Activated CD4-positive, alpha-beta memory T cell treated with anti-CD3 and anti-CD28 coated beads for 36 hours (primary cell): ENCODE measurements around the gene FRMD5. TPM values are rescaled to one million over a fixed set of nuclear protein-coding genes. Genes with fewer than 3 reads are reported as not detected.
A peak's percentile ranks its signal among the peaks of the same experiment; 100 is the strongest.

Experiments
- CTCF ChIA-PET: fragments of 350-600 bp; sonication (Branson Sonifier 250); formaldehyde crosslinking; loops from one replicate; lab custom pipeline; 2021; ENCODE audit warnings: antibody characterized with exemption, inconsistent platforms; lab: Charles Lee
- POLR2A ChIA-PET: fragments of 350-600 bp; sonication (Branson Sonifier 250); formaldehyde crosslinking; loops from one replicate; lab custom pipeline; 2021; ENCODE audit warnings: antibody characterized with exemption; lab: Charles Lee
- DNase-seq: peaks from one replicate; pipeline ENCODE4 v3.0.0-alpha.2; 2020
- H3K27ac Mint-ChIP-seq: one replicate; pipeline ENCODE4 v1.8.0; 2021; ENCODE audit warnings: mixed read lengths
- H3K27me3 Mint-ChIP-seq: one replicate; pipeline ENCODE4 v1.8.0; 2021; ENCODE audit warnings: mixed read lengths
- H3K36me3 Mint-ChIP-seq: one replicate; pipeline ENCODE4 v1.8.0; 2021; ENCODE audit warnings: mixed read lengths
- H3K4me1 Mint-ChIP-seq: one replicate; pipeline ENCODE4 v1.8.0; 2021; ENCODE audit warnings: low read depth, mixed read lengths
- H3K4me3 Mint-ChIP-seq: one replicate; pipeline ENCODE4 v1.8.0; 2021; ENCODE audit warnings: mild to moderate bottlenecking, mixed read lengths
- H3K9me3 Mint-ChIP-seq: one replicate; pipeline ENCODE4 v1.8.0; 2021; ENCODE audit warnings: mixed read lengths
- intact Hi-C: fragments of 100-400 bp; cut with micrococcal nuclease; formaldehyde crosslinking; loops from one replicate; pipeline ENCODE4 v1.15.1; 2023
- total RNA-seq, 2 experiments: library from RNA; stranded (reverse); gene quantifications; one replicate each; pipeline ENCODE4 v1.2.3, GENCODE V29; 2021

The FRMD5 gene
- total RNA-seq, 2 experiments from 2014 or later, result 0.24 to 0.31 TPM

GRCh38 chr15:43954181-43954621, 240.9 kb downstream of the FRMD5 start:
- ChIA-PET POLR2A (no interaction called here), CTCF (interaction anchor here (1.0 kb wide), 1 partner anchor 112 kb away, joined by 5 read pairs; no protein-coding TSS in a partner anchor)
- Mint-ChIP-seq H3K4me1 (peaks cover 9% of the 10 kb centered on the region), H3K27ac (no peak overlapping the region), H3K27me3 (peaks cover 10% of the 10 kb centered on the region), H3K4me3 (no peak overlapping the region), H3K9me3 (no peaks in the 10 kb centered on the region), H3K36me3 (no peaks in the 10 kb centered on the region)
- intact Hi-C loops, result loop anchor here (1.0 to 2.0 kb wide), 2 partner anchors 23 to 355 kb away; no protein-coding TSS in a partner anchor
- DNase-seq, result peak; percentile 38

GRCh38 chr15:43953402-43953801, 241.7 kb downstream of the FRMD5 start:
- Mint-ChIP-seq H3K27me3 (peaks cover 6% of the 10 kb centered on the region), H3K4me1 (peaks cover 17% of the 10 kb centered on the region), H3K27ac (no peak overlapping the region), H3K4me3 (no peak overlapping the region), H3K36me3 (no peaks in the 10 kb centered on the region), H3K9me3 (no peaks in the 10 kb centered on the region)
- intact Hi-C loops, result no loop called here
- ChIA-PET POLR2A (no interaction called here), CTCF (no interaction called here)
- DNase-seq, result no peak

- POLR2A ChIA-PET, result no interaction called here
- H3K9me3 Mint-ChIP-seq, result no peaks in the 10 kb centered on the region
- no peak overlapping the region for H3K27ac Mint-ChIP-seq
- no peak for DNase-seq
- no peaks in the 10 kb centered on the region for H3K36me3 Mint-ChIP-seq
- no peak overlapping the region for H3K4me3 Mint-ChIP-seq
- no peaks in the 10 kb centered on the region for H3K27me3 Mint-ChIP-seq
- intact Hi-C loops, result no loop called here
- peaks cover 21% of the 10 kb centered on the region for H3K4me1 Mint-ChIP-seq
- CTCF ChIA-PET, result no interaction called here
These were observed 244.5 kb downstream of the FRMD5 start for GRCh38 chr15:43950531-43950930.

- DNase-seq, result no peak
- ChIA-PET CTCF (interaction anchor here (1.2 kb wide), 1 partner anchor 74 kb away, joined by 4 read pairs; no protein-coding TSS in a partner anchor), POLR2A (no interaction called here)
- Mint-ChIP-seq H3K4me1 (peaks cover 14% of the 10 kb centered on the region), H3K9me3 (no peaks in the 10 kb centered on the region), H3K27me3 (no peaks in the 10 kb centered on the region), H3K27ac (peak overlapping the region; percentile 28), H3K36me3 (no peaks in the 10 kb centered on the region), H3K4me3 (no peak overlapping the region)
- intact Hi-C loops, result loop anchor here (10.0 kb wide), 1 partner anchor 116 kb away; no protein-coding TSS in a partner anchor
These were observed 246.3 kb downstream of the FRMD5 start for GRCh38 chr15:43948691-43949325.

- no peaks in the 10 kb centered on the region for H3K9me3 Mint-ChIP-seq
- H3K27me3 Mint-ChIP-seq, result peaks cover 1% of the 10 kb centered on the region
- peaks cover 5% of the 10 kb centered on the region for H3K4me1 Mint-ChIP-seq
- intact Hi-C loops, result loop anchor here (10.0 kb wide), 1 partner anchor 121 kb away; no protein-coding TSS in a partner anchor
- no peak overlapping the region for H3K27ac Mint-ChIP-seq
- ChIA-PET POLR2A (no interaction called here), CTCF (no interaction called here)
- no peak for DNase-seq
- no peak overlapping the region for H3K4me3 Mint-ChIP-seq
- H3K36me3 Mint-ChIP-seq, result no peaks in the 10 kb centered on the region
These were observed 251.6 kb downstream of the FRMD5 start for GRCh38 chr15:43943511-43943910.

GRCh38 chr15:43942194-43942593, 252.9 kb downstream of the FRMD5 start:
- H3K27ac Mint-ChIP-seq, result no peak overlapping the region
- no peaks in the 10 kb centered on the region for H3K4me1 Mint-ChIP-seq
- CTCF ChIA-PET, result interaction anchor here (0.7 to 1.2 kb wide), 3 partner anchors 124 to 1176 kb away, joined by 3 to 4 read pairs (median 3); no protein-coding TSS in a partner anchor
- no peaks in the 10 kb centered on the region for H3K9me3 Mint-ChIP-seq
- POLR2A ChIA-PET, result no interaction called here
- DNase-seq, result no peak
- H3K4me3 Mint-ChIP-seq, result no peak overlapping the region
- no peaks in the 10 kb centered on the region for H3K36me3 Mint-ChIP-seq
- intact Hi-C loops, result loop anchor here (10.0 kb wide), 1 partner anchor 123 kb away; no protein-coding TSS in a partner anchor
- peaks cover 1% of the 10 kb centered on the region for H3K27me3 Mint-ChIP-seq

GRCh38 chr15:43941555-43941954, 253.5 kb downstream of the FRMD5 start:
- H3K27me3 Mint-ChIP-seq, result peaks cover 3% of the 10 kb centered on the region

GRCh38 chr15:43941071-43941470, 254.0 kb downstream of the FRMD5 start:
- Mint-ChIP-seq H3K4me1 (no peaks in the 10 kb centered on the region), H3K36me3 (no peaks in the 10 kb centered on the region), H3K27ac (no peak overlapping the region), H3K27me3 (peaks cover 3% of the 10 kb centered on the region), H3K4me3 (no peak overlapping the region), H3K9me3 (no peaks in the 10 kb centered on the region)
- POLR2A ChIA-PET, result no interaction called here
- intact Hi-C loops, result loop anchor here (10.0 kb wide), 1 partner anchor 124 kb away; no protein-coding TSS in a partner anchor
- CTCF ChIA-PET, result interaction anchor here (1.2 kb wide), 1 partner anchor 129 kb away, joined by 3 read pairs; no protein-coding TSS in a partner anchor
- no peak for DNase-seq

More at GRCh38 chr15:43941555-43941954, 253.5 kb downstream of the FRMD5 start:
- intact Hi-C loops, result loop anchor here (10.0 kb wide), 1 partner anchor 123 kb away; no protein-coding TSS in a partner anchor
- Mint-ChIP-seq H3K4me1 (no peaks in the 10 kb centered on the region), H3K4me3 (no peak overlapping the region), H3K36me3 (no peaks in the 10 kb centered on the region), H3K9me3 (no peaks in the 10 kb centered on the region), H3K27ac (no peak overlapping the region)
- CTCF ChIA-PET, result interaction anchor here (0.7 to 1.2 kb wide), 3 partner anchors 124 to 1176 kb away, joined by 3 to 4 read pairs (median 3); no protein-coding TSS in a partner anchor
- POLR2A ChIA-PET, result no interaction called here
- no peak for DNase-seq

GRCh38 chr15:43939070-43939469, 256.0 kb downstream of the FRMD5 start:
- ChIA-PET POLR2A (no interaction called here), CTCF (interaction anchor here (0.7 to 1.4 kb wide), 5 partner anchors 41 to 273 kb away, joined by 3 to 5 read pairs (median 3); no protein-coding TSS in a partner anchor)
- DNase-seq, result no peak
- no peak overlapping the region for H3K4me3 Mint-ChIP-seq
- H3K27me3 Mint-ChIP-seq, result peaks cover 5% of the 10 kb centered on the region
- H3K36me3 Mint-ChIP-seq, result no peaks in the 10 kb centered on the region
- intact Hi-C loops, result no loop called here
- no peaks in the 10 kb centered on the region for H3K9me3 Mint-ChIP-seq
- H3K27ac Mint-ChIP-seq, result no peak overlapping the region
- no peaks in the 10 kb centered on the region for H3K4me1 Mint-ChIP-seq

GRCh38 chr15:43934480-43934879, 260.6 kb downstream of the FRMD5 start:
- ChIA-PET POLR2A (no interaction called here), CTCF (no interaction called here)
- DNase-seq, result no peak
- Mint-ChIP-seq H3K9me3 (no peaks in the 10 kb centered on the region), H3K4me3 (no peak overlapping the region), H3K27me3 (peaks cover 5% of the 10 kb centered on the region), H3K36me3 (no peaks in the 10 kb centered on the region), H3K27ac (no peak overlapping the region), H3K4me1 (no peaks in the 10 kb centered on the region)
- intact Hi-C loops, result no loop called here

- DNase-seq, result no peak
- Mint-ChIP-seq H3K36me3 (no peaks in the 10 kb centered on the region), H3K4me1 (no peaks in the 10 kb centered on the region), H3K27me3 (peaks cover 8% of the 10 kb centered on the region), H3K4me3 (no peak overlapping the region), H3K27ac (no peak overlapping the region), H3K9me3 (no peaks in the 10 kb centered on the region)
- intact Hi-C loops, result no loop called here
- POLR2A ChIA-PET, result no interaction called here
- CTCF ChIA-PET, result no interaction called here
These were observed 262.2 kb downstream of the FRMD5 start for GRCh38 chr15:43932907-43933306.

- H3K36me3 Mint-ChIP-seq, result no peaks in the 10 kb centered on the region
- H3K27me3 Mint-ChIP-seq, result peaks cover 6% of the 10 kb centered on the region
- ChIA-PET POLR2A (no interaction called here), CTCF (no interaction called here)
- intact Hi-C loops, result no loop called here
- H3K4me1 Mint-ChIP-seq, result no peaks in the 10 kb centered on the region
- no peaks in the 10 kb centered on the region for H3K9me3 Mint-ChIP-seq
- no peak overlapping the region for H3K4me3 Mint-ChIP-seq
- no peak overlapping the region for H3K27ac Mint-ChIP-seq
- no peak for DNase-seq
These were observed 263.2 kb downstream of the FRMD5 start for GRCh38 chr15:43931790-43932435.
